GM19468 (cell line): ENCODE results near the gene ARL6IP6.
A peak's percentile ranks its signal among the peaks of the same experiment; 100 is the strongest.
"Not testable (repeated sequence)": the region's sequence is repeated elsewhere in the genome, so short reads cannot be mapped to it uniquely, and the experiment has no call there.

Experiments
- ATAC-seq: cut with Tn5 transposase; IDR thresholded peaks from one replicate; pipeline ENCODE4 v1.9.1; 2021; ENCODE audit warnings: mild to moderate bottlenecking, moderate library complexity, moderate number of reproducible peaks; ENCODE audit not compliant: unreplicated experiment; ENCODE audit errors: extremely low read depth

Gene ARL6IP6

DNA sequence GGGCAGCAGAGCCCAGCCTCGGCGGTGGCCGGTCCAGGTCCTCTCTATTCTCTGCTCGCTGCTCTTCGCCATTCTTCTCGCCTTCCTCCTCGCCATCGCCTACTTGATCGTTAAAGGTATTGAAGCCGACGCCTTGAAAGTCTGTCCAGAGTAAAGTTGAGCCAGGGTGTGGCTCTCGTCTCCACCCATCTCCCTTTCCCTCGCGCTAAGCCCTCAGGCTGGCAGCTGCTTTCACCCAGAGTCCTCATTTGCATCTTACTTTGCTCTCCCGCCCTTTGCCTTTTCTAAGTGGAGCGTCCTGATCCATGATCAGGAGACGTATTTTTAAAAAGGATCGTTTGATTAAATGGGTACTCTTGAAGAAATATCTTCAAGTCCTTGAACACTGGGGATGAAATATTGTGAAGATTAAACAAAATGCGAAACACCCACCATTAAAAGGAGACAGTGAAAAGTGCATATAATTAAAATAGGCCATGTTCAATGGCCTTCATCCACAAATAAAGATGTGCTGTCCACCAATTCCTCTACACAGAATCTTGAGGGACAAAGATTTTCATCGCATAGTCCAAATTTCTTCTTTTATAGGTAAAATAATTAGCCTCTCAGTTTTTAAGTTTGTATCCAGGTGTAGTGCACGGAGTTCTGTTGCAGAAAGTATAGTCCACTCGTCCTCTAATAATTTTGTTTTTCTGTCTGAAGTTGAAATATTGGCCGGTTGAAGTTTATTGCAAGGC is 657 bp downstream of the ARL6IP6 start:
- no peak for ATAC-seq

DNA sequence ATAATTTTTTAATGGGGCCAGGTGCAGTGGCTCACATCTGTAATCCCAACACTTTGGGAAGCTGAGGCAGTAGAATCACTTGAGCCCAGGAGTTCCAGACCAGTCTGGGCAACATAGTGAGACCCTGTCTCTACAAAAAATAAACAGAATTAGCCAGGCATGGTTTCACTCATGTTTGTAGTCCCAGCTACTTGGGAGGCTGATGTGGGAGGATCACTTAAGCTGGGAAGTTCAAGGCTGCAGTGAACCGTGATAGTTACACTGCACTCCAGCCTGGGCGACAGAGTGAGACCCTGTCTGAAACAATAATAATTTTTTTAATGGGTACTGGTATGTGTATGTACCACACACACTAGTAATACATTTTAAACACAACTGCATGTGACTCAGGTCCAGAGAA is 2.4 kb downstream of the ARL6IP6 start:
- ATAC-seq, result no peak

DNA sequence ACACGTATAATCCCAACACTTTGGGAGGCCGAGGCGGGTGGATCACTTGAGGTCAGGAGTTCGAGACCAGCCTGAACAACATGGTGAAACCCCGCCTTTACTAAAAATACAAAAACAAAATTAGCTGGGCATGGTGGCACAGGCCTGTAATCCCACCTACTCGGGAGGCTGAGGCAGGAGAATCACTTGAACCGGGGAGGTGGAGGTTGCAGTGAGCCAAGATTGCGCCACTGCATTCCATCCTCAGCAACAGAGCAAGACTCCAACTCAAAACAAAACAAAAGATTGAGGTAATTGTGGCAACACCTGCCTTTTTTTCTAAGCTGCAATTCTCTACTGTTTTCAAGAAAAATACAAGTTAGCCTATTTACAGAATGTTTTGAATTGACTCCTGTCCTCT is 4.2 kb downstream of the ARL6IP6 start:
- not testable (repeated sequence) for ATAC-seq

DNA sequence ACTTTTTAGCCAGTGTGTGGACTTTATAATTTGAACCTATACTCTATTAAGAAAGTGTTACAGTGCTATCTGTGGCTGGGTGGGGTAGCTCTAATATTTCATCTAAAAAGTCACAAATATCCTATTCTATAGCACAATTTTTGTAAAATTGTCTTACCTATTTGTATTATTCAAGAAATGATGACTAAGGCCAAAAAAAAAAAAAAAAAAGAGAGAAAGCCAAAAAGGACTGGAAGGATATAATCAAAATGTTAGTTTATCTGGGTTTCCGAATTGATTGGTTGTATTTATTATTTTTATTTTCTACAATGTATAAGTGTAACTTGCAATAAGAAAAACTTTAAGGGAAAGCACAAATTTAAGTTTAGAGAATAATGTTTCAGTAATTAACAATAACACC is 5.5 kb downstream of the ARL6IP6 start:
- ATAC-seq, result no peak

DNA sequence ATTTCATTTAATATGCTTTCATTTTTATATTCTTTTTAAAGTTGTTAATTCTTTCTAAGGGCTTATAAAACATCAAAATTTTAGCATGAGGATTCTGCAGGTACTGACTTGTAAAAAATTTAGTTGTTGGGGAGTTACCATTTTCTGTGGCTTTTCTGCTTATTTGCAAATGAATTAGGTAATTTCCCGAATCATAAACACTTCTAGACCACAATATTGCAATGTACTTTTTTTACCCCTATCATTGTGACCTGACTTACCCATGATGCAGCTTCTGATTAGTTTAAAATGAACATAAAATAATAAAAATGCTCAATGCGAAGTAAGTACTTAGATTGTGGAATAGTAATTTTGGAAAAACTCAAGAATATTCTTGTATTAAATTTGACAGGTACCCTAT is 11.4 kb downstream of the ARL6IP6 start:
- peak; percentile 20 for ATAC-seq

DNA sequence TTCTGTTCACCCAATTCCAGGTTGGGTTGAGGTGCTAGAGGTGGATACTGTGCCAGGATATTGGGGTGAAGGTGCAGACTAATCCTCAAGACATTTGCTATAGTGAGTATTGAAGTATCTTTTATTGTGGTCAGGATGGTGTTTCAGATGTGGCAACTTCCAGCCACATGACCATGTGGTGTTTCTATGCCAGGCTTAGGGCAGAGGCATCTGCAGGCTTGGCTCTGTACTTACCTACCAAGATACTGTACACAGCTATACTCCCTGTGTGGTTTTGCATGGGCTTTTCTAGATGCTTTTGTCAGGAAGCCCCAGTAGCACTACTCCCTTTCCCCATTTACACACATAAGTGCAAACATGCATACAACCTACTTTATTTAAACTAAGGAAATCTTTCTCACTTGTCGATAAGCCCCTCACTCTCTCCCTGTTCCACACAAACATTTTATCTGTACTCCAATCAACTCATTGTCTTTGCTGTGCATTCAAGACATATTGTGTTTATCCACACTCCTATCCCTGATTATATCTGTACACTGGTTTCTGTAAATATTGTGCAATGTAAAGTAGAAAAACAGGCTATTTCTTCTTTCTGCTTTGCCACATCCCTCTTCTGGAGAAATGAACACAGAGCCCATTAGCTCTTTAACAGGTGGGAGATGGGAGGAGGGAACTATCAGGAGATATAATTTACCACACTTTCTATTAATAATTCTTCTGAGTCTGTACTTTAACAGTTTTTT is 12.3 kb downstream of the ARL6IP6 start:
- ATAC-seq, result peak; percentile 63

DNA sequence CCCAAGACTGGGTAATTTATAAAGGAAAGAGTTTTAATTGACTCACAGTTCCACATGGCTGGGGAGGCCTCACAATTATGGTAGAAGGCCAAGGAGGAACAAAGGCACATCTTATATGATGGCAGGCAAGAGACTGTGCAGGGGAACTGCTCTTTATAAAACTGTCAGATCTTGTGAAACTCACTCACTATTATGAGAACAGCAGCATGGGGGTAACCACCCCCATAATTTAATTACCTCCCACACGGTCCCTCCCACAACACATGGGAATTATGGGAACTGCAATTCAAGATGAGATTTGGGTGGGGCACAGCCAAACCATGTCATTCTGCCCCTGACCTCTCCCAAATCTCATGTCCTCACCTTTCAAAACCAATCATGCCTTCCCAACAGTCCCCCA is 19.1 kb downstream of the ARL6IP6 start:
- ATAC-seq, result not testable (repeated sequence)

DNA sequence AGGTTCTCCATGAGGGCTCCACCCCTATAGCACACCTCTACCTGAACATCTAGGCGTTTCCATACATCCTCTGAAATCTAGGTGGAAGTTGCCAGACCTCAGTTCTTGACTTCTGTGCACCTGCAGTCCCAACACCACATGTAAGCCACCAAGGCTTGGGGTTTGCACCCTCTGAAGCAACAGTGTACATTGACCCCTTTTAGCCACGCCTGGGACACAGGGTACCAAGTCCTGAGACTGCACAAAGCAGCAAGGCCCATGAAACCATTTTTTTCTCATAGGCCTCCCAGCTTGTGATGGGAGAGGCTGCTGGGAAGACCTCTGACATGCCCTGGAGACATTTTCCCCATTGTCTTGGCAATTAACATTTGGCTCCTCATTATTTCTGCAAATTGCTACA is 20.0 kb downstream of the ARL6IP6 start:
- ATAC-seq, result no peak

DNA sequence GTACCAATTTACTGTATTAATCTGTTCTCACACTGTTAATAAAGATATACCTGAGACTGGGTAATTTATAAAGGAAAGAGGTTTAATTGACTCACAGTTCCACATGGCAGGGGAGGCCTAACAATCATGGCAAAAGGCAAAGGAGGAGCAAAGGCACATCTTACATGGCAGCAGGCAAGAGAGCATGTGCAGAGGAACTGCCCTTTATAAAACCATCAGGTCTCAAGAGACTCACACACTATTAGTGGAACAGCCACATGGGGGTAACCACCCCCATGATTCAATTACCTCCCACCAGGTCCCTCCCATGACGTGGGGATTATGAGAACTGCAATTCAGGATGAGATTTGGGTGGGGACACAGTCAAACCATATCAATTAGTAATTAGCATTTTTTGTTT is 21.3 kb downstream of the ARL6IP6 start:
- not testable (repeated sequence) for ATAC-seq

DNA sequence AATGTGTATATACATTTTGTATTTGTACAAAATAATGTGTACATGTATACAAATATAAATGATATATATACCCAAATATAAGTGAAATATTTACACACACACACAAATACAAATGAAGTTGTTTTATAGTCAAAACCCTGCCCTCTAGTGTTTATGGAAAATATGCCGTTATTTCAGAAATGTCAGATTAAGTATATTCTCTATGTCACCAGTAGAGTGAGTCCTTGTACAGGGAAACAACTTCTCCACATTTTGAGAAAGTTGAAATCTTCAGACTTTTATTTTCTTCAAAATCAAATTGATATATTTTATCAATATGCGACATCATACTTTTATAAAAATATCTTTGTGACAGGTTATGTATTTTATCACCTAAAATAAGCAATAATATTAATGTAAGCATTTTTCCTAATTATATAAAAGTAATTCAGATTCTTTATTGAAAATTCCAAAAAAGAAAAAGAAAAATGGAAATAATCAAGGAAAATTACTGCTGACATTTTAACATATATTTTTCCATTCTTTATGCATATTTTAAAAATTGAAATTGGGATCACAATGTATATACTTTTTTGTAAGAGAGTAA is 22.4 kb downstream of the ARL6IP6 start:
- peak; percentile 63 for ATAC-seq

DNA sequence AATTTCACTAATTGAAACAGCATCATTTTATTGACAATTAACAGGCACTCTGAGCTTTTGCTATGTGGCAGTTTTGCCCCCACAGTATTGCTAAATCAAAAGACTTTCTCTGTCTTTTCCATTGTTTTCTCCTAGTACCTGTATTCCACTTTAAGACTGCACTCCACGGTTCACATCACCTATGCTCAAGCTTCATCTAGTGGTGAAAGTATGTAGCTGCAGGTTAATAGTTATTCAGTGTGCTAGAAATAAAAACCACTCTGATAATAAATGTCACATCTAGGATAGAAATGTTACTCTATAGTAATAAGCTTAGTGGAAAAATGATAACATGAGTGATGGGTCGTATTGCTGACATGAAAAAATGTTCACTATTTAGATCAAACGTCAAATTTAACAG is 24.6 kb downstream of the ARL6IP6 start:
- no peak for ATAC-seq

DNA sequence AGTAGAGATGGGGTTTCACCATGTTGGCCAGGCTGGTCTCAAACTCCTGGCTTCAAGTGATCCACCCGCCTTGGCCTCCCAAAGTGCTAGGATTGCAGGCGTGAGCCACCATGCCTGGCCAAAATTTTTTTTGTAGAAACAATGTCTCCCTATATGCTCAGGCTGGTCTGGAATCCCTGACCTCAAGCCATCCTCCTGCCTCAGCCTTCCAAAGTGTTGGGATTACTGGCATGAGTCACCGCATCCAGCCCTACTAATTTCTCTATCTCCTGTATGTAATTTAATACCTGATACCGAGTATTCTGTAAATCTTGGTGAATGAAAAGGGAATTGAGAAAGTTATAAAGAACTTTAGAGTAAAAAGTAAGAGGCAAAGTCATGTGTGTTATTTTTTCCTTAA is 29.3 kb downstream of the ARL6IP6 start:
- not testable (repeated sequence) for ATAC-seq

DNA sequence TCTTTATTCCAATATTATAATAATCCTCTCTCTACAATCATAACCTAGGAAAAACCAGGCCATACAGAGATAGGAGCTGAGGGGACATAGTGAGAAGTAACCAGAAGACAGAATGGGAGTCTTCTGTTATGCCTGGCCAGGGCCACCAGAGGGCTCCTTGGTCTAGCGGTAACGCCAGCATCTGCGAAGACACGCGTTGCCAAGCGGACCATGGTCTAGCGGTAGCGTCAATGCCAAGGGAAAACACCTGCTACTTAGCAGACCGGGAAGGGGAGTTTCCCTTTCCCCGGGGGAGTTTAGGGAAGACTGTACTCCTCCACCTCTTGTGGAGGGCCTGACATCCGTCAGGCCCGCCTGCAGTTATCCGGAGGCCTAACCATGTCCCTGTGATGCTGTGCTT is 36.6 kb downstream of the ARL6IP6 start:
- no peak for ATAC-seq

DNA sequence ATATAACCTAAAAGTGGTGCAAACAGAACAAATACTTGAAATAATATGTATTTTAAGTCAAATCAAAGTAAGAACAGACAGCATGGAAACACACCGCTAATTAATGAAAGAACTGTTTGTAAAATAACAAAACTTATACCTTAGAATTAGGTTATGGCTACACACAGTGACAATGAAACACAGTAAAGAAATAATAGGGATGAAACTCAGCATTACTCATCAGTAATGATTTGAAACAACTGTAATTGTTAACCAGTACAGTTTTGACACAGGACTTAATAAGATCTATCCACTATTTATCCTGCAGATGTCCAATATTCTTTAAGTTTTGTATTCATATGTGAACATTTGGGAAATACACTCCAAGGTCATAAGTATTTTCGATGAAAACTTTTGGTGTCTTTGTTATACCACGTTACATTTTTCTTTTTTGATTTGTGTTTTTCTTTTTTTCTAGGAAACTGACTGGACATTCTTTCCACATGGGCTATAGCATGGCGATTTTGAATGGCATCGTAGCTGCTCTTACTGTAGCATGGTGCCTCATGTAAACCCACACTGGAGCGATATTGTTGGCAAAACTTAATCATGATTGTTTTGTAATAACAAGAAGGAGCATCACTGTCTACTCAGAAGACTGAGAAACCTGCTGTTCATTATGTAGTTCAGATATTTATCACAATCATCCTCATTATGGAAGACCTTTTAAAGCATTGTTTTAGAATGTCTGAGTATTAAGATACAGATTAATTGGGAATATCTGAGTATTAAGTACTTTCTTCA is 41.1 kb downstream of the ARL6IP6 start:
- no peak for ATAC-seq

DNA sequence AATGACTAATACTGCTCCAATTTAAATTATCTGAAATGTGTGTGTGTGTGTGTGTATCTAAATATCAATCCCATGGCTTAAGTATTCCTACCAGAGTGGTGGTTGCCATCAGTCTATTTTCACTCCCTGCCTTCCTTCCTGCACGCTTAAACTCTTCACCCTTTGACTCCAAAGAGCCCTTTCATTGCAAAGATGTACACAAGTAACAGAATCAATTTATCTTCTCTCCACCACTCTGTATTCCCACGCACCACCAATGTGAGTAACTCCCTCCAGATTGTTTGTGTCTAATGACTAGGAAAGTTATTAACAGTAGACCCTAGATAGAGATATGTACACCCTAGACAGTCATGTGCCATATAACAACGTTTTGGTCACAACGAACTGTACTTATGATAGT is 42.8 kb downstream of the ARL6IP6 start:
- ATAC-seq, result no peak

DNA sequence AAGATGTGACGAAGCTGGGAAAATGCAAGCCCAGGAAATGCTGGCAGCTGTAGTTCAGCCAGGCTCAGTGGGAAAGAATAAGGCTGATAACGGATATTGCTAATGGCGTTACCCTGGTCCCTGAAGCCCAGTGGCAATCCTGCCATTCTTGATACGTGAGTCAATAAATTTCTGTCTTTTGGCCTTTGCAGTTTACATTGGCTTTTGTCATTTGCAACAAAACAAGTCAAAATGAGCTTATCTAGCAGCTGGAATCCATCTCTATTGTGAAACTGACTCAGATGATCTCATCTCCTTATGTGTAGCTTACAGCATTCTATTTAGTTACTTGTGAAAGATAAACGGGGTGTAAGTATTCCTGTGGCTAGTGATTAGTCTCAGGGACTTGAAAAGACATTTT is 43.8 kb downstream of the ARL6IP6 start:
- no peak for ATAC-seq

DNA sequence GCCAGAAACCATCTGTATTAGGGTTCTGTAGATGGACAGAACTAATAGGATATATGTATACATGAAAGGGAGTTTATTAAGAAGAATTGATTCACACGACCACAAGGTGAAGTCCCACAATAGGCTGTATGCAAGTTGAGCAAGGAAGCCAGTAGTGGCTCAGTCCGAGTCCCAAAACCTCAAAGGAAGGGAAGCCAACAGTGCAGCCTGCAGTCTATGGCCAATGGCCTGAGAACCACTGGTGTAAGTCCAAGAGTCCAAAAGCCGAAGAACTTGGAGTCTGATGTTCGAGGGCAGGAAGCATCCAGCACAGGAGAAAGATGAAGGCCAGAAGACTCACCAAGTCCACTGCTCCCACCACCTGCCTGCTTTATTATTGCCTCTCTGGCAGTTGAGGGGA is 44.8 kb downstream of the ARL6IP6 start:
- not testable (repeated sequence) for ATAC-seq

DNA sequence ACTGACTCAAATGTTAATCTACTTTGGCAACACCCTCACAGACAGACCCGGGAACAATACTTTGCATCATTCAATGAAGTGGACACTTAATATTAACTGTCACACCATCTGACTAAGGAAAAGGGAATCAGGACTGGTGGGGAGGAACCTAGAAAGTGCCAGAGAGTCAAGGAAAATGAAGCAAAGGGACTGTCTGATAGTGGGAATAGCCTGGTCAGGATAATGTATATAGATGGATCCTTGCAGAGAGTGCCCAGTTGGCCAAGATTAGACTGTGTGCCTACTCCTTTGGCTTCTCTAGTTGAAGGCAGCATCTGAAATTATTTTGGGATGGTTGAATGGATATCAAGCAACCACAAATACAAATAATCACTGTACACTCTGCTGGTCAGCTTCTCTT is 45.2 kb downstream of the ARL6IP6 start:
- ATAC-seq, result no peak

DNA sequence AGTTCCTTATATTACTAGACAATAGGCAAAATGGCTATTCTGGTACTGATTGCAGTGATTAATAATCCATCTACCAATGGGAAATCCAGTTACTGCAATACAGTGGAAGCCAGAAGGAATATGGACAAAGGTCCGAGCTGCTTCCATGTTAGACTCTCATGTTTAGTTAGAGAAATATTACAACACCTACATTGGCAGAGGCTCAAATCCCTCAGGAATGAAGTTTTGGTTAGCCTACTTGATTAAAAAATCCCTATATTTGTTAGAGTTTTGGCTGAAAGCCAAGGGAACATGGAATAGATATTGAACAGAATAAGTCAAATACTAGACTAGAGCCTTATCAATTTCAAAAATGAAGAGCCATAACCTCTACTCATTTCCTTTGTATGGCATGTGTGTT is 48.5 kb downstream of the ARL6IP6 start:
- ATAC-seq, result no peak

DNA sequence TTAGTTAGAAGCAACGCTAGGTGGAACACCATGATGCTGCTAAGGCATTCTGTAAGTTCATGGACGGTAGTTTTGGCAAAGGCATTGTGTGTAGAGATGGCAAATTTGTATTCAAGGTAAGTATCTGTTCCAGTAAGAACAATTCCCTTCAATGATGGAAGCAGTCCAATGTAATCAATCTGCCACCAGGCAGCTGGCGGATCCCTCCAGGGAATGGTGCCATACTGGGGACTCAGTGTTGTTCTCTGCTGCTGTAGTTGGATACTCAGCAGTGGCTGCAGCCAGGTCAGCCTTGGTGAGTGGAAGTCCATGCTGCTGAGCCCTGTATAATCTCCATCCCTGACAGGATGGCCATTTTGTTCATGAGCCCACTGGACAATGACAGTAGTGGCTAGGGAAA is 62.8 kb downstream of the ARL6IP6 start:
- ATAC-seq, result no peak

DNA sequence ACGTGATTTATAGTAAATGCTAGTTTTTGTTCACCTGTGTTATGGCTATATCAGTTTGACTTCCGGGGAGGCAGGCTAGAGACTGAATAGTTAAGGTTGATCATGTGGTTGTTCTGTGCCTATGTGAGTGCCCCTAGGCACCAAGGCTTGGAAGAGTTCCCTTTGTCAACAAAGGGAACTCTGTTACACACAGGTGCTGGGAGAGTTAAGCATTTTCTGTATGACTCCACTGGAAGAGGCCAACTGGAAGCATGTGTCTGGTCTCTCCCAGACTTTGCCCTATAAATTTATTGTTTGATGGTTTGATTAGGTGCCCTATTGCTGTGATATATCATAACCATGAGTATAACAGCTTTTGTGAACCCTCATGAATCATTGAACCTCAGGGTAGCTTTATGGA is 63.8 kb downstream of the ARL6IP6 start:
- ATAC-seq, result no peak
